Effector memory CD8-positive, alpha-beta T cell (primary cell): Measurements from ENCODE around the gene SLC9A3.

ENCODE experiments used
- ATAC-seq: fragments of 150-1000 bp; cut with Tn5 transposase; replicated peaks from 2 replicates; pipeline ENCODE4 v1.10.0; 2021; ENCODE audit warnings: mild to moderate bottlenecking, moderate library complexity
- DNase-seq, 3 experiments: peaks; one replicate each; pipeline ENCODE4 v3.0.0; 2021
- H3K27ac Mint-ChIP-seq, 2 donors: one replicate each; pipeline ENCODE4 v1.8.0; 2022; ENCODE audit warnings: mild to moderate bottlenecking in 2 of 2, mixed read lengths in 2 of 2, moderate library complexity in 2 of 2
- H3K27me3 Mint-ChIP-seq, 2 donors: one replicate each; pipeline ENCODE4 v1.8.0; 2022; ENCODE audit warnings: mixed read lengths in 2 of 2
- H3K36me3 Mint-ChIP-seq: one replicate; pipeline ENCODE4 v1.8.0; 2022; ENCODE audit warnings: mild to moderate bottlenecking, moderate library complexity, mixed read lengths; ENCODE audit not compliant: insufficient read depth
- H3K4me1 Mint-ChIP-seq, 2 donors: one replicate each; pipeline ENCODE4 v1.8.0; 2022; ENCODE audit warnings: low read depth in 2 of 2, mixed read lengths in 2 of 2
- H3K4me3 Mint-ChIP-seq, 2 donors: one replicate each; pipeline ENCODE4 v1.8.0; 2022; ENCODE audit warnings: mild to moderate bottlenecking in 2 of 2, mixed read lengths in 2 of 2, moderate library complexity in 2 of 2
- H3K9me3 Mint-ChIP-seq, 2 donors: one replicate each; pipeline ENCODE4 v1.8.0; 2022; ENCODE audit warnings: mixed read lengths in 2 of 2

Gene SLC9A3

GRCh38 chr5:435961-436640, 88.1 kb downstream of the SLC9A3 start:
- Mint-ChIP-seq H3K27ac (no peak overlapping the region), H3K27me3 (peaks cover 24 to 65% of the 10 kb centered on the region in 2 donors), H3K9me3 (no peaks in the 10 kb centered on the region), H3K4me1 (no peaks in the 10 kb centered on the region), H3K36me3 (peaks cover 7% of the 10 kb centered on the region), H3K4me3 (no peak overlapping the region)
- no peak for ATAC-seq
- no peak for DNase-seq

- DNase-seq (no peak), ATAC-seq (no peak)
- Mint-ChIP-seq H3K27ac (no peak overlapping the region), H3K9me3 (no peaks in the 10 kb centered on the region), H3K27me3 (peaks cover 24 to 69% of the 10 kb centered on the region in 2 donors), H3K36me3 (peaks cover 7% of the 10 kb centered on the region), H3K4me1 (no peaks in the 10 kb centered on the region), H3K4me3 (no peak overlapping the region)
Measured at GRCh38 chr5:435156-435790, 89.0 kb downstream of the SLC9A3 start.

DNA sequence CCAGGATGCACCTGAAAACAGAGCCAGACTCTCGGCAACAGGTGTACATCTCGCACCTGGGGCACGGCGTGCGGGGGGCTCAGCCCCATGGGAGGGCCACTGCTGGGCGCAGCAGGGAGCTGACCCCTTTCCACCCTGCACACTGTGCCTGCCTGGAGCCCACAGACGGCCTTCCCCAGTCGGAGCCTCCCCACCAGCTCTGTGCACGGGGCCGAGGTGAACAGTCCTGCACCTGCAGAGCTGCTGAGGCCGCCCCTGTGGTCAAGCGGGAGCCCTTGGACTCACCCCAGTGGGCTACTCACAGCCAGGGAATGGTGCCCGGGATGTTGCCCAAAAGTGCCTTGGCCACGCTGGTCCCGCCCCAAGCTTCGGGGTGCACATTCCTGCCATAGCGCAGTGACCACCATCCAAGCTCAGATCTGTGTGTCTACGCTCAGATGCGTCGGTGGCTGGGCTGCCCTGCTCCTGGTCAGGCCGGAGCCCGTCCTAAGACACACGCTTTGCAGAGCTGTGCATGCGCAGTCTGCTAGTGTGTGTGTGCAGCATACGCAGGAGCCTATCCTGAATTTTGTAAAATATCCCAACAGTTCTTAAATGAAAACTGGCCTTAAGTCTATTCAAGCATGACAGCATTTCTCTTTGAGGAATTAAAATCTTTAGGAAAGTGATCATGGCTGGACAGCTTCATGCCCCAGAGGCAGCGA, 89.7 kb downstream of the SLC9A3 start:
- Mint-ChIP-seq H3K36me3 (peaks cover 7% of the 10 kb centered on the region), H3K27ac (no peak overlapping the region), H3K27me3 (peaks cover 24 to 76% of the 10 kb centered on the region in 2 donors), H3K4me3 (no peak overlapping the region), H3K4me1 (no peaks in the 10 kb centered on the region), H3K9me3 (no peaks in the 10 kb centered on the region)
- ATAC-seq: no peak
- no peak for DNase-seq

DNA sequence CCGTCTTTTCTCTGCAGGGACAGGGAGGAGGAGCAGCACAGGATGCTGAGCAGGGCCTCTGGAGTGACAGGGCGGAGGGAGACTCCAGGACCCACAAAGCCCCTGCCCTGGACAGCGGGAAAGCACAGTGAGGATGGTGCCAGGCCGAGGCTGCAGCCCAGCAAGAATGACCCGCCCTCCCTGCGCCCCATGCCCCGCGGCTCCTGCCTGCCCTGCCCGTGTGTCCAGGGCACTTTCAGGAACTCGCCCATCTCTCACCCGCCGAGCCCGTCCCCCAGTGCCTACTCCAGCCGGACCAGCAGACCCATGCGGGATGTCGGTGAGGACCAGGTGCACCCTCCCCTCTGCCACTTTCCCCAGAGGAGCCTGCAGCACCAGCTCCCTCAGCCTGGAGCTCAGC, 90.4 kb downstream of the SLC9A3 start:
- H3K4me3 Mint-ChIP-seq: no peak overlapping the region
- ATAC-seq: no peak

DNA sequence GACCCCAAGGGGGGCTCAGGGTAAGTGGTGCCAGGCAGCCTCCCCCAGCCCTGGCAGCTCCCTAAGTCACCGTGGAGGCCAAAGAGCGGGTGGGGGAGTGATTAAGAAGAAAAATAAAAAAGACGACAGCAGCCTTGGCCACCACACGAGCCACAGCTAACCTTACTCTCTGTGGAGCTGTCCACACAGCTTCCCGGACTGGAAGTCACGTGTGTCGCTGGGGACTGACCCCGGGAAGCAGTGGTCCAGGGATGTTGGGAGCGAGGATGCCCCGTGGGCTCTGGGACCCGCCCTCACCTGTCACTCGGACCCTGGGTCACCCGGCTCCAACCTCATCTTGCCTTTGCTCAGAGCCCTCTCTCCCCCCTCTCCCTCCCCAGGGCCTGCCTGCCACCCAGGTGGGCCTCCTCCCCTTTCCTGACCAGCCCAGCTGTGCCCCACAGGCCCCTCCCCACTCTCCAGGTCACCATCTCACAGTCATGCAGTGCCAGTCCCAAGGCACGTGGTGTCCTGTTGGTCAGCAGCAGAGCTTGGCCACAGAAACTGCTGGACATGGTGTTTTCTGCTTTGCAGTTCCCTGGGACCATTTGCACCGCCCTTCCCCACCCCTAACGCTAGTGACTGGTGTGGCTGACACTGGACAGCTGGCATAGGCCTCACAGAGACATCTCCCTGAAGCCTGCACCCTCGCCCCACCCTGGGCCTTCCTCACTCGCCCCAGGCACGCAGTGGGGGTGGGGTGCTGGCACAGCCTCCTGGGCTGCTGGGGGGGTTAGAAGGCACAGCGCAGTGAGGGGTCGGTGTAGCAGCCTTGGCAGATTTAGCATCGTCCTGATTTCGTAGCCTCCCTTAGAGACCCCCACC, 91.1 kb downstream of the SLC9A3 start:
- ATAC-seq: no peak
- Mint-ChIP-seq H3K27ac (no peak overlapping the region), H3K9me3 (no peaks in the 10 kb centered on the region), H3K27me3 (peaks cover 24 to 80% of the 10 kb centered on the region in 2 donors), H3K36me3 (peaks cover 4% of the 10 kb centered on the region), H3K4me3 (no peak overlapping the region), H3K4me1 (no peaks in the 10 kb centered on the region)
- no peak for DNase-seq

More for the DNA sequence above, 90.4 kb downstream of the SLC9A3 start:
- DNase-seq: no peak
- Mint-ChIP-seq H3K27me3 (peaks cover 24 to 78% of the 10 kb centered on the region in 2 donors), H3K36me3 (peaks cover 7% of the 10 kb centered on the region), H3K4me1 (no peaks in the 10 kb centered on the region), H3K27ac (no peak overlapping the region), H3K9me3 (no peaks in the 10 kb centered on the region)

DNA sequence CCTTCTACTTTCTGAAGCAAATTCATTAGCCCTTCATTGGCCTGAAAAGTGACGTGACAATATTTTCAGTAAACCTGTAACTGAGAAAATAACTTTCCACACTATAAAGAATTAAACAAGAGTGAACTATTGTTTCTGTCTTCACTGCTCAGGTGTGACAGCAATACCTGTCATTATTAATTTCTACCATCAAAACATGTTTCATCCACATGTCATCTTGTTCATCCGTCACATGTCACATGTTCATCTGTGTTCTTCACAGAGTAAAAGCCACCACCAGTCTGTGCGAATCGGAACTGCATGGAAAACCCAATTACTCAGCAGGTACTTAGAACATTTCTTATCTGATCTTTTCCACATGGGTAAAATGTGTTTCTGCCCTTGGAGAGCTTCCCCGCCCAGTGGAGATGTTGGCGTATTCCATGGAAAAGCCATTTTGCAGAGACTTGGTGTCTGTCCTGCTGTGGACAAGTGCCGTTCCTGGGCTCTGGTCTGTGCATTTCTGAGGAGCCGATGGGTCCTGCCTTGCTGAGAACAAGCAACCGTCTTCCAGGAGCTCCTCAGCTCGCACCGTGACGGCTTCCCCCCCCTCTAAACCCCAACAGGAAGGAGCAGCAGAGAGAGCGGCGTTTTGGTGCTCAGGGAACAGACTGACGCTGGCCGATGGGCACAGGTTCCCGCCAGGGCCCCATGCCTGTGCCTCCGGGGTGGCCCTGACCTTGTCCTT, 91.9 kb downstream of the SLC9A3 start:
- DNase-seq (no peak), ATAC-seq (no peak)
- peaks cover 24 to 83% of the 10 kb centered on the region in 2 donors for H3K27me3 Mint-ChIP-seq
- H3K4me3 Mint-ChIP-seq: no peak overlapping the region
- peaks cover 4% of the 10 kb centered on the region for H3K36me3 Mint-ChIP-seq
- H3K4me1 Mint-ChIP-seq: no peaks in the 10 kb centered on the region
- no peak overlapping the region for H3K27ac Mint-ChIP-seq
- H3K9me3 Mint-ChIP-seq: no peaks in the 10 kb centered on the region

GRCh38 chr5:431711-432050, 92.6 kb downstream of the SLC9A3 start:
- no peak overlapping the region for H3K4me3 Mint-ChIP-seq
- no peaks in the 10 kb centered on the region for H3K4me1 Mint-ChIP-seq
- H3K27ac Mint-ChIP-seq: no peak overlapping the region
- H3K27me3 Mint-ChIP-seq: peaks cover 24 to 80% of the 10 kb centered on the region in 2 donors
- ATAC-seq: no peak
- H3K9me3 Mint-ChIP-seq: no peaks in the 10 kb centered on the region
- DNase-seq: no peak
- H3K36me3 Mint-ChIP-seq: peaks cover 4% of the 10 kb centered on the region

- Mint-ChIP-seq H3K27me3 (peaks cover 28 to 80% of the 10 kb centered on the region in 2 donors), H3K36me3 (peaks cover 3% of the 10 kb centered on the region), H3K9me3 (no peaks in the 10 kb centered on the region), H3K4me1 (no peaks in the 10 kb centered on the region), H3K4me3 (no peak overlapping the region), H3K27ac (no peak overlapping the region)
- ATAC-seq (peak; percentile 74), DNase-seq (peak in 2 of 3 experiments; percentile 18 to 23)
Measured at GRCh38 chr5:431001-431710, 93.1 kb downstream of the SLC9A3 start.

- DNase-seq (no peak), ATAC-seq (no peak)
- Mint-ChIP-seq H3K27me3 (peaks cover 32 to 78% of the 10 kb centered on the region in 2 donors), H3K4me1 (no peaks in the 10 kb centered on the region), H3K9me3 (peaks cover 0 to 2% of the 10 kb centered on the region in 2 donors), H3K27ac (no peak overlapping the region), H3K4me3 (no peak overlapping the region), H3K36me3 (no peaks in the 10 kb centered on the region)
Measured at GRCh38 chr5:430214-430925, 93.9 kb downstream of the SLC9A3 start.

DNA sequence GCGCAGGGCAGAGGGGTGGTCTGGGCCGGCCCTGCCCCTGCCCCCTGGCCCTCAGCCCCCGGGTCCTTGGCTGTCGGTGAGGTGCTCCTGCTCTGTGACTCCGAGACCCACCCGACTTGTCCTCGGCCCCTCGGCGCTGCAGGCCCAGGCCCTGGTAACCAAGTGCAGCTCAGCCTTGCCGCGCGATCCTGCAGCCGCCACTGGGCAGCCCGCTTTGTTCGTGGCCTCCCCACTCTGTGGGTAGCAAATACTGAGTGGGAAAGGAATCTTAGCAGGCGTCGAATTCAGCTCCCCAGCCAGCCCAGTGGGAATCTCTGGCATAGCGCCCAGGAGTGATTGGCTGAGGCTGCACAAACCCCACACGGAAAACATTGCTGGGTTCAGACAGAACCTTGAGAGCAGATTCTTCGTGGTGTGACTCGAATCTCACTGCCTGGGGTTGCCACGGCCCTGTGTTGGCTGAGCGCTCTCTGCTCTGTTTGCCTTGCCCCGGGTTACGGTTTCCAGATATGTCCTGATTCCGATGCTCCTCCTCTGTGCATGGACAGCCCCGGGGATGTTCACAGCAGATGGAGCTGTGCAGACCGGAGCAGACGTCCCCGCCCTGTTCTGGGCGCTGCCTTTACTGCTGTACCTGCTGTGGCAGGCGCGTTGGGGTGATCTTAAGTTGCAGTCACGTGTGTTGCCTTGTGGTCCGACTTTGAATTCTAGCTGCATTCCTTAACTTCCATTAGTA, 94.6 kb downstream of the SLC9A3 start:
- ATAC-seq: no peak
- Mint-ChIP-seq H3K27me3 (peaks cover 32 to 71% of the 10 kb centered on the region in 2 donors), H3K27ac (no peak overlapping the region)

DNA sequence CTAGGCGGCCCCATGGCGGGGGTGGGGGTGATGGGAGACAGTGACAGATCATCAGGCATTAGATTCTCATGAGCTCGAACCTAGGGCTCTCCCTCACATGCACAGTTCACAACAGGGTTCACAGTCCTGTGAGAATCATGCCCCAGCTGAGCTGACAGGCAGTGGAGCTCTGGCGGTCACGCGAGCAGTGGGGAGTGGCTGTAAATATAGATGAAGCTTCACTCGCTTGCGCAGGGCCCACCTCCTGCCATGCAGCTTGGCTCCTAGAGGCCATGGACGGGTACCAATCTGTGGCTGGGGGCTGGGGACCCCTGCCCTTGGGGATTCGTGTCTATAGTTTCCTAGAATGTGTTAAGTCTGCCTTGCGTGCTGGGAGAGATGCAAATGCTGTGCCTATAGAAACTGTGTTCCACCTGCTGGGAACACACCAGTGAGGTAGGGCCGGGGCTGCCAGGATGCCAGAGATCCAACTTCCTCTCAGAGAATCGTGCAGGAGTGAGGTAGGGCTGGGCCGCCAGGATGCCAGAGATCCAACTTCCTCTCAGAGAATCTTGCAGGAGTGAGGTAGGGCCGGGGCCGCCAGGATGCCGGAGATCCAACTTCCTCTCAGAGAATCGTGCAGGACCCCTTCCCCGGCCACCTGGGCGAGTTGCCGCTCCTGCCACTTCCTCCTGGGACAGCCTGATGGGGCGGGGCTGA, 95.3 kb downstream of the SLC9A3 start:
- H3K27ac Mint-ChIP-seq: no peak overlapping the region
- no peaks in the 10 kb centered on the region for H3K36me3 Mint-ChIP-seq
- DNase-seq (no peak), ATAC-seq (no peak)
- peaks cover 0 to 2% of the 10 kb centered on the region in 2 donors for H3K9me3 Mint-ChIP-seq
- peaks cover 32 to 63% of the 10 kb centered on the region in 2 donors for H3K27me3 Mint-ChIP-seq
- no peaks in the 10 kb centered on the region for H3K4me1 Mint-ChIP-seq
- no peak overlapping the region for H3K4me3 Mint-ChIP-seq

More for the DNA sequence above, 94.6 kb downstream of the SLC9A3 start:
- Mint-ChIP-seq H3K9me3 (peaks cover 0 to 2% of the 10 kb centered on the region in 2 donors), H3K4me3 (no peak overlapping the region), H3K4me1 (no peaks in the 10 kb centered on the region), H3K36me3 (no peaks in the 10 kb centered on the region)
- no peak for DNase-seq
